GM21528 (cell line): ENCODE measurements around the gene CHD1L.
"Not testable (repeated sequence)": the region's sequence is repeated elsewhere in the genome, so short reads cannot be mapped to it uniquely, and the experiment has no call there.

Source experiments
- ATAC-seq: cut with Tn5 transposase; IDR thresholded peaks from one replicate; pipeline ENCODE4 v1.9.1; 2021; ENCODE audit warnings: mild to moderate bottlenecking, moderate library complexity; ENCODE audit not compliant: unreplicated experiment, low FRiP score

CHD1L gene

DNA sequence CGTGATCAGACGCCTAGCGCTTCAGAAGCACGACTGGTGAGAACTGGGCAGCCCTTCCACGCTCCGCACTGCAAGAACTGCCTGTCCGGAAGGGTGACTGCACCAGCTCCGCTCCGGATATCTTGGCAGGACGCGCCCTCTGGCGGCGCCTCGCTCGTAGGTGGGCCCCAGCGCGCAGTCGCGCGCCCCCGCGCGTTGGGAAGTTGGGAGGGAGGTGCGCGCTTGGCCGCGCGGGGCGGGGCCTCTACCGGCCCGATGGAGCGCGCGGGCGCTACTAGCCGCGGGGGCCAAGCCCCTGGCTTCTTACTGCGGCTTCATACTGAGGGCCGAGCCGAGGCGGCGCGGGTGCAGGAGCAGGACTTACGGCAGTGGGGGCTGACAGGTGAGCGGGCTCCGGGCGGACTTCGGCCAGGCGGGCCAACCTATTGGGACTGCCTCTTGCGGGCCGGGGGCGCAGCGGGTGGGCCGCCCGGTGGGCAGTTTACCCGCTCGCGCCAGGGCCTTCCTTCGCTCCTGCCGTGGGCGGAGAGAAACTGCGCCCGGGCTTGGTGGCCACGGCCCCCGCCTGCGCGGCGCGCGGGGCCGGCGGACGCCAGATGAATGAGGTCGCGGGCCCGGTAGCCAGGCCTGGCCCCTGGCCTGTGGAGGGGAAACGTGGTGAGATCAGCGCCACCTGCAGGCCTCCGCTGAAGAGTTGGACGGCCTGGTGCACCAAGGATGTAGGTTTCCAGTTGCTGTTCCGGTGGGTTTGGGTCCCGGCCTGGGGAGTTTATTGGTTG, at the start of gene CHD1L:
CHD1L (plus strand) TSS at position 236 of the 779 bp plus-strand sequence; CDS start at position 256, 20 bp downstream.
- peak; percentile 89 for ATAC-seq

DNA sequence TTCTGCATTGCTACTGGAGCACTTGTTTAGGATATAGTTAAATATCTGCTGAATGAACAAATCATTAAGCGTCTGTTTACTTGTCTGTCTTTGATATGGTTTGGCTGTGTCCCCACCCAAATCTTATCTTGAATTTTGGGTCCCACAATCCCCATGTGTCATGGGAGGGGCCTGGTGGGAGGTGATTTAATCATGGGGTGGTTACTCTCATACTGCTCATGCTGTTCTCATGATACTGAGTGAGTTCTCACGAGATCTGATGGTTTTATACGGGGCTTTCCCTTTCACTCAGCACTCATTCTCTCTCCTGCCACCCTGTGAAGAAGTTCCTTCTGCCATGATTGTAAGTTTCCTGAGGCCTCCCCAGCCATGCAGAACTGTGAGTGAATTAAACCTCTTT, 45.2 kb upstream of the CHD1L start:
- not testable (repeated sequence) for ATAC-seq

DNA sequence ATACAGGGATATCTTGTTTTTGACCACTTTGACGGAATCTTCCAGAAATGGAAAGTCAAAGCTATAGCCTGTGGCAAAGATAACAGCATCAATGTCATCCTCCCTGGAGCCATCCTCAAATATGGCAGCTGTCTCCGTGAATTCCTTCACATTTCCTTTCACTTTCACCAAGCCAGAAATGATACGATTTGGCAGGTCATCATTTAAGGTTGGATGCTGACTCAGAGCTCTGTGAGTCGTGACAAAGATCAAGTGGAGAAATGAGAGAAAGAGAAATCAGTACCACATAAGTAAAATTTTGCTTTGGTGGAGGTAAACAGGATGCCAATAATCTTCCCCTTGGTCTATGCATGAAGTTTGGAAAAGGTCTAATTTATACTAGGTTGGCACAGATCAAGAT, 41.2 kb upstream of the CHD1L start:
- no peak for ATAC-seq

DNA sequence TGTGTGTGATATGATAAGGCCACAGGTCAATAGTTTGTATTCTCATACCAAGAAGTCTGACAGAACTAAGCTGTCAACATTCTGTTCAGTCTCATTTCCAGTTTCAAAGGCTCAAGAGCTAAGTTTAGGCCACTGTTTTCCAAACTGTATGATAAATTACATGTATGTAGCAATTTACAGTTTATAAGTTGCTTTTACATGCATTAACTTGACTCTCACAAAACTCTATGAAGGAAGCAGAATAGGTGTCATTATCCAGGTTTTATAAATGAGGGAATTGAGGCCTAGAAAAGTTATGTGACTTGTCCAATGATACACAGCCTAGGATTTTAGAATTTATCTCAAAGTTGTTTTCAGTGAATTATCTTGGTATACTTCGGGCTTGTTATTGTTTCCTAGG, 40.7 kb upstream of the CHD1L start:
- no peak for ATAC-seq

DNA sequence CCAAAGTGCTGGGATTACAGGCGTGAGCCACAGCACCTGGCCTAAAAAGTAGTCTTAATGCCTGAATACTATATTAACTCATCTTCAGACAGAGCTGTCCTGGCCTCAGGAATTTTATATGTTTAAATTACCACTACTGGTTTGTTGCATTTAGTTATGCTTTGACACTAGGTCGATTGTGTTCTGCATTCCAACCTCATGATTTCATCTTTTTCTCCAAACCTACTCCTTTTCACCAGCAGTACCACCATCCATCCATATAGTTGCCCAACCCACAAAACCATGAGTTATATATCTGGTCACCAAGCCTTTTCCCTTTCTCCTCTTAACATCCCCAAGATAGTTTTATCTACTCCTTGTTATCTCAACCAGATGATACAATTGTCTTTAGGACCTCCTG, 39.9 kb upstream of the CHD1L start:
- ATAC-seq = no peak

DNA sequence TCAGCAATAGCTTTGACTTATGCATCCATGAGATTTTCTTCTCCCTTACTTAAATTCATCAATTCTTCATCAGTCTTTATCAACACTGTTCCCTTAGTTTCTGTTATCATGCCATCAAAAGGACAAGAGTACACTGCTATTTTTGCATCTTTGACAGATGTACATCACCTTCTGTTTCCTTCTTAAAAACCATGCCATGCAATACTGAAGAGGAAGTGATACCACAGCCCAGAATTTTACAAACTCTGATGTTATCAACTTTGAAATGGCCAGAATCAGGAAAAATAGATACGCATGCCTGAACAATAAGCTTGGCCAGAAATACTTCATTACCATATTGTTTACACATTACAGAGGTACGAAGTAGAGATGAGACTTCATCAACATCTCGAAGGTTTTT, 38.4 kb upstream of the CHD1L start:
- ATAC-seq = no peak

DNA sequence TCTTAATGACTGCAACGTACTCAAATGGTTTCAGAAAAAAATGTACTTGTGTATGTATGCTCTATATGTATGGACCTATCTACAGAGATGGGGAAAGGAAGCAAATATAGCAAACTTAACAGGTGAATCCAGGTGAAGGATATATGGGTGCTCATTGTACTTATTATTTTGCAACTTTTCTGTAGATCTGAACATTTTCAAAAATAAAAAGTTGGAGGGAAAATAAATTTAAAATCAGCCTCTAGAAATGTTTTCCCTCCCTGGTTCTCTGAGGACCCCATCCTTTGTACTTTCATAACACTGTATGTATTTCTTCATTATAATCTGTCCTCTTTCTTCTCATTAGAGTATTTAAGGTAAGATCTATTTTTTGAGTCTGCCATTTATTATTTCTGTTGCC, 35.3 kb upstream of the CHD1L start:
- no peak for ATAC-seq

DNA sequence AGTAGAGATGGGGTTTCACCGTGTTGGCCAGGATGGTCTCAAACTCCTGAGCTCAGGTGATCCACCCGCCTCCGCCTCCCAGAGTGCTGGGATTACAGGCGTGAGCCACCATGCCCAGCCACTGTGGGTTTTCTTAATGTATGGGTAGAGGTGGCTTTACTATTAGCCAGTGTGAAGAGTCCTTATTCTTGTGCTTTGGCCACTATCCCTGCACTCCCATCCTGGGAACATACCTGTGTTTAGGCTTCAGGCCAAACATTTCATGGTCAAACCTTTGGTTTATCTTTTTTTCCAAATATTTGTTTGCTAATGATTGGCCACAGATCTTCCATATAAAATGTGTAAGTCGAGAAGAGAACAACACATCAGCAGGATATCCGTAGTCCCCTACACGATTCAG, 33.9 kb upstream of the CHD1L start:
- no peak for ATAC-seq

DNA sequence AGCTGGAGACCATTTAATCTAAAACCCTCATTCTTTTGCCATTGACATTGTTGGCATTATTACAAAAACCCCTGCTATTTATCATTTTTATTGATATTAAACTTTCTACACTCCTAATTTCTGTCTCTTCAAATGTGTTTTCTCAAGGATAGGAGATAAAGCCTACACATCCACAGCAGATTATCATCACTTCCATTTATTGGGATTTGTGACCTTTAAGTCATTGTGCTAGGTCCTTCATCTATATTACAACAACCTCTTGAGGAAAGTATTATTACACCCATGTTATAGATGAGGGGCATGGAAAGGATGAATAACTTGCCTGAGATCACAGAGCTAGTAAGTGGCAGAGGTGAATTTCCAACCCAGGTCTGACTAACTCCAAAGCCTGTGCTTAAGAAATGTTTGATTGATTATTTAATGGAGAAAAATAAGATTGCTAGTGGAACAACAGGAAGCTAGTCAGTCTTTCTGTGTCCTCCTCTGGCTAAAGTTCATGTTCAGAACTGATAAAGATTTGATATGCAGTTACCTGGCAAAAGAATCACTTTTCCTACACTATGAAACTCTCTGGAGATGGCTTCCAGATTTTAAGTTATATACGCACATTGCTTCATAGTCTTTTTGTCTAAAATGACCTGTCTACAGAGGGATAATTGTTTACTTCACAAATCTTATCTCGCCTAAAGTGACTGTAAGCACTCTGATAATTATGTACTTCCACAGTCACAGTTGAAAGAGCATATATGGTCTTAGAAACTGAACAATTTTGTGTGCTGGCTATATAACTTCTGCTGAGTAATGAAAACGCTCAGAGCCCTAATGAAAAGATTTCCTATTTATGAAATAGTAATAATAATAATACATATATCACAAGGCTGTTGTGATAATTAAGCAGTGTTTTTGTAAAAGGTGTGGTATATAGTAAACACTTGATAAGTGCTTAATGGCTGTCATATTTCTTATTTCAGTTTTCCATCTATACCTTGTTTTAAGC, 32.4 kb upstream of the CHD1L start:
- no peak for ATAC-seq

DNA sequence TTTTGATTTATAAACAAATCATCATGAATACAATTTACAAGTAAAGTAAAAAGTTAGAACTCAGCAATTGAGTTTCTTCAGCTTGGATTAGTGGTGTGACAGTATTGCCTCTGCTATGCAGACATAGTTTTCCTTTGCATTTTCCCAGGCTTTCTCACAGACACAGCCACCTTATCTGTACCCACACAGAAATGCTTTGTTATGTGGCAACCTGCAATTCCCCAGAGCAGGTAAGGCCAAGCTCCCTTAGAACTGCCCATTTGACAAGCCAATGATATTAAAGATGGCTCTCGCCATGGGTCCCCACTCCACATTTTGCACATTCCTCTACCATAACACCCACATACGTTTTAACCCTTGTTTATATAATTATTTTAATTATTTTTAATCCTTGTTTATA, 31.5 kb upstream of the CHD1L start:
- ATAC-seq = no peak

DNA sequence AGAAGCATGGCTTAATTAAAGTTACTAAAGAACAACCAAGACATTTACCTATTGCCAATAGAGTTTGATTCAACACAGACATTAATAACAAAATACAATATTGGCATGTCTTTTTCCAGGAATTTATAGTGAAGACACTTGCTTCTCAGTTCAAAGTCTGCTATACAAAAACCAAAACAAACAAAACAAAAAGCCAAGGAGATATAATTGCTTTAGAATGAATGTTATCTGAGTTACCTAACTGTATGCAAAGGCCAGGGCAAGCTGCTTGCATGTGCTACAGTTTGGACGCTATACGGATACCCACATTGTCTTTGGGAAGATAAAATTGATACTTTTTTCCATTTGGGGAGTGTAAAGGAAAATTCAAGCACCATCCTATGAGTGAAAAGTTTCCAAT, 30.9 kb upstream of the CHD1L start:
- ATAC-seq = no peak

DNA sequence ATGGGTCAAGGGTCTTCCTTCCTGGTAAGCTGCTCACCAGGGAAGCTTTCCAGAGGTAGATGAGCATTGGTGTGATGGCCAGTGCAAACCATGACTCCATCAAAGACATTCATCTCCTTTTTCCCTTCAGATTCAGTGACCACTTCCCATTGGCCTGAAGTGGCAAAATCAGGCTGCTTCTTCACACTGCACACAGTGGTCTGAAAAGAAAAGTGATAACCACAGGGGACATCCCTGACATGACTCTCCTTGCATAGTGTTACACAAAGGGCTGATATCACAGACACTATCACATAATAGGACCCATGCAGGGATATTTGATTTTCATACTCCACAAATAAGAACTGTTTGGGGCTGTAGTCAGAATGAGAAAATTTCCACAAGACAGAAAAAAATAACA, 29.2 kb upstream of the CHD1L start:
- ATAC-seq = no peak

DNA sequence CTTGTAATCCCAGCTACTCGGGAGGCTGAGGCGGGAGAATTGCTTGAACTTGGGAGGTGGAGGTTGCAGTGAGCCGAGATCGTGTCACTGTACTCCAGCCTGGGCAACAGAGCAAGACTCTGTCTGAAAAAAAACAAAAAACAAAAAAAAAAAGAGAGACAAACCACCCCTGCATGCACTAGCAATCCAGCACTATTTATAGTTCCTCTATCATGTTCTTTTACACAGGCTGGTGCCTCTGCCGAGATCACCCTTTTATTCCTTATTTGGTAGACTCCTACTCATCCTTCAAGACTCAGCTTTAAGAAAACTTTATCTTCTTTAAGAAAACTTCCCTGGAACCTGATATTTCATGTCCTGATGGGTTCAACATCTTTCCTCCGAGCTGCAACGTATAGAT, 28.2 kb upstream of the CHD1L start:
- ATAC-seq = no peak

DNA sequence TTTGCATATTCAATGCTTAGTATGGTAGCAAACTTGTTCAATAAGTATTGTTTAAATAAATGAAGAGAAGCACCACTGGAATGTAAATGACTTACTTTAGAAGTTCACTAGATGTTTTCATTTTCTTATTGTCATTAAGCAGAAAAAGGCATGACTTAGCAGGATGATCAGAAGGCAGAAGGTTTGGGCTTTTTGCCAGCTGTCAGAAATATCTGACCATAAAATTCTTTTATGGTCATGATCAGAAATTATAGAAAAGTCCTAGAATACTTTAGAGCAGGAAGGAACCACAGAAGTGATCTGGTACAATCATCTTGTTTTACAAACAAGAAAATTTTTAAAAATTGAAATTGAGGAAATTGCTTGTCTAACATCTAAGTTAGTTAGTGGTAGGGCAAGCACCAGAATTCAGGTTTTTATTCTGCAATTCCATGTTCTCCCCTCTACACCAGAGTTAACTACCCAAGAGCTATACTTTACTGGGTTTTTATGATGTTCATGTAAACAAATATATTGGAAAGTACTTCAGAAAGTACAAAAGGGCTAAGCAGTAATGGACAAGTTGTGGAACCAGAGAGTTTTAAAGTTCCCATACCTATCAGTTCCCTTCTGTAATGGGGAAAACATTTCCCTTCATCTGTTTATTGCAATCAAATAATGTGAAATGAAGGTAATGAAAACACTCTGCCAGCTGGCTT, 27.5 kb upstream of the CHD1L start:
- no peak for ATAC-seq

DNA sequence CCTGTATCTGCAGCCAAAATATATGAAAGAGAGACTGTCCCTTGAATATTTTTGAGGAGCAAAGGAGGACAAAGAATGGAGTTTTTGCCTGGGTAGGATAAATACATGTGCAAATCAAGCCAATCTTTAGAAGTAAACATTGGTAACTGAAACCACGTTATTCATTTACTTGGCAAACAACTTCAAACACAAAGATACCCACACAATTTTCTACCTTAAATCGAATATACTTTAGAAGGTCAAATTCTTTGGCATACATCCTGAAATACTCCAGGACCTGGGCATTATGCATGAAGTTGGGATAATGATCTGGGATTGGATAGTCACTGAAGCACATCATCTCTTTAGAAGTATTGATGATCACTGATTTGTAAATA, 27.0 kb upstream of the CHD1L start:
- no peak for ATAC-seq

DNA sequence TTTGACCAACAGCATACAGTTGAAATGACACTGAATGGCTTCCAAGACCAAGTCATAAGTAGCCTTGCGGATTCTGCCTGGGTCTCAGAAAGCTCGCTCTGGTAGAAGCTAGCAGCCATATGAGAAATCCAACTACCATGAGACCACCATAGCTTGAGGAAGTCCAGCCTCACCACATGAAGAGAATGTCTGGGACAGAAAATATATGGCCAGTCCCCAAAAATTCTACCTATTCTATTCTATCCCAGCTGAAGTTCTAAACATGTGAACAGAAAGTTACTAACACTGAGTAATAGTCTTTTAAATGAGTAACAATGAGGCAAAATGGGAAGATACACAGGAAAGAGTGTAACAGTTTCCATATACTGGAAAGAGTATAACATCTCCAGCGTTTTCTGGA, 26.4 kb upstream of the CHD1L start:
- ATAC-seq = no peak

DNA sequence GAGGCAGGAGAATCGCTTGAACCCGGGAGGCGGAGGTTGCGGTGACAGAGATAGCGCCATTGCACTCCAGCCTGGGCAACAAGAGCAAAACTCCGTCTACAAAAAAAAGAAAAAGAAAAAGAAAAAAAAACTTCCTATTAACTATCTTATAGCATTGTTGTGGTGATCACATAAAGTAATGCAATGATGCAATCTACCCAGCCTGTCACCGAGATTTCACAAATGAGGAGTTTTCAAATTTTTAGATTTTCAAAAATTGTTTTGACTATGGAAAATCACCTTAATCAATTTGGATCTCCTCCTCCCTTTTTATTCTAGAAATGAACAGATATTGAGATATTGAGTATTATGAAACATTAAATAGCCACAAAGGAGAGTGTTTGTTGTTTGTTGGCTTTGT, 25.3 kb upstream of the CHD1L start:
- ATAC-seq = no peak

DNA sequence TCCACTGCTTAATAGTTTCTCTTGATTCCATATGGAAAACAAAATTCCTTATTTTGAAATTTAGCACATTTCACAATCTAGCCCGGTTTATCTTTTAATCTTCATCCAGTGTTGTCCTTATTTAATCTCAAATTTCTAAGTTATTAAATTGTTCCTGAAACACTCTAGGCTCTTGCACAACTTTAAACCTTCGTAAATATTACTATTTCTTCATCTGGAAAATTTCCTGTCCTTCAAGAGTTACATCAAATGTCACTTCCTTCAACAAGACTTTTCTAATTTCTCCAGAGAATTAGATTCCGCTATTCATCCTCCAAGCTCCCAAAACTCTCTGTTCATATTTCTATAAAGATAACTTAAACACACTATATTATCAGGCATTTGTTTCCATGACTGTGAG, 23.9 kb upstream of the CHD1L start:
- ATAC-seq = no peak

DNA sequence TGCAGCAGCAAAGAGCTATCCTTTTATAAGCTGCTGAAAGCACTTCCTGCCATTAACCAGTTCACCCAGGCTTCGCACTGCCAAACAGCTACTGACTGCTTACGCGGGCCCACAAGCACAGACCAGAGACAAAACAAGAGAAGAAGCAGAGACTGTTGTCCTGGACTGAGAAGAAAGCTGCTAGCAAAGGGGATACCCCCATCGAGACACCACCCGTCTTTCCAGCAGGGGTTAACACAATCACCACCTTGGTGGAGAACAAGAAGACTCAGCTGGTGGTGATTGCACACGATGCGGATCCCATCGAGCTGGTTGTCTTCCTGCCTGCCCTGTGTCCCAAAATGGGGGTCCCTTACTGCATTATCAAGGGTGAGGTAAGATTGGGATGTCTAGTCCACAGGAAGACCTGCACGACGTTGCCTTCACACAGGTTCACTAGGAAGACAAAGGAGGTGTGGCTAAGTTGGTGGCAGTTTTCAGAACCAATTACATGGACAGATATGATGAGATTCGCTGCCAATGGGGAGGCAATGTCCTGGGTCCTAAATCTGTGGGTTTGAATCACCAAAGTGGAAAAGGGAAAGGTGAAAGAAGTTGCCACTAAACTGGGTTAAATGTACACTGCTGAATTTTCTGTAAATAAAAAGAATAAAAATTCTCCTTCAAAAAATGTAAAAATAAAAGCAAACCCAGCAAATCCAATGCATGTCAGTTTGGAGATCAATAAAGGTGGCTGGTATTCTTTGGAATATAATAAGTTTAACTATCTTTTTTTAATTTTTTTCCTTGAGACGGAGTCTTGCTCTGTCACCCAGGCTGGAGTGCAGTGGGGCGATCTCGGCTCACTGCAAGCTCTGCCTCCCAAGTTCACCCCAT, 18.5 kb upstream of the CHD1L start:
- no peak for ATAC-seq

DNA sequence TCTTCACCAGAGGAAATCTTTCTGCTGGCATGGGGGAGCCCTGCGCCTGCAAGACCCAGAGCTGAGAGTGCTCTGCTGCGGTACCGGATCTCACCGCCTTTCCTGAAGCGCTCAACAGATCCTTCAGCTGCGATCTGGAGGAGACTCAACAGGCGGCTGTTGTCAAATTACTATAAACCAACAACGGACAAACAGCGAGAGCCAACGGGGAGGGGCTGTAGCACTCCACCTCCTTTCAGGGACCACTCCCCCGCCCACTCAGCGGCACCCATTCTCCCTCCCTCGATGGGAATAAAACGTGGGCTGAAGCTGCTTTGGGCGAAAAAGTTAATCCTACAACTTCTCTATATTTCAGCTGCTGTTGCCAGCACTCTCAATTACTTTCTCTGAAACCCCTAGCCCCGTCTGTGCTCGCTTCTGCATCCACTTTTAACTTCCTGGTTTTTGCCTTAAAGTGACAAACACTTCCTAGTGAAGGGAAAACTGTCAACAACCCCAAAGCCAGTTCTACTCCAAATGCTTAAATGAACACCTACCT, 17.2 kb upstream of the CHD1L start, which contains the start of gene FMO5:
FMO5 (minus strand) TSS at position 147 of the 538 bp plus-strand sequence. CDS start 310 bp downstream, outside the sequence.
- ATAC-seq = peak; percentile 73
